Measurements from ENCODE around the gene MMP11. TPM values are rescaled to one million over a fixed set of nuclear protein-coding genes. Genes with fewer than 3 reads are reported as not detected.

MMP11 gene
- total RNA-seq, 1 donor from 2014 or later: 14.8 TPM

GRCh38 chr22:23762842-23763578, 9.6 kb upstream of the MMP11 start, which contains the start of gene C22orf15:
C22orf15 (plus strand) TSS chr22:23762990; CDS start chr22:23763307, 317 bp downstream.
- no peak for DNase-seq

- no peak for DNase-seq
Measured at GRCh38 chr22:23763579-23763945, 9.1 kb upstream of the MMP11 start.

- DNase-seq: no peak
Measured at GRCh38 chr22:23763954-23764353, 8.7 kb upstream of the MMP11 start.

GRCh38 chr22:23764899-23765881, 7.5 kb upstream of the MMP11 start:
- no peak for DNase-seq

GRCh38 chr22:23767303-23767672, 5.4 kb upstream of the MMP11 start:
- no peak for DNase-seq

- peak; percentile 78 for DNase-seq
Measured at GRCh38 chr22:23767673-23768548, 4.7 kb upstream of the MMP11 start, which contains the start of gene CHCHD10. CHCHD10 (minus strand) TSS chr22:23767972; CDS start chr22:23767874, 98 bp downstream.

- DNase-seq: no peak
Measured at GRCh38 chr22:23769321-23769965, 3.2 kb upstream of the MMP11 start.

- DNase-seq: no peak
Measured at GRCh38 chr22:23772315-23772648, 367 bp upstream of the MMP11 start.

GRCh38 chr22:23773483-23774113, 949 bp downstream of the MMP11 start:
- no peak for DNase-seq

- DNase-seq: no peak
Measured at GRCh38 chr22:23774114-23774921, 1.7 kb downstream of the MMP11 start.

GRCh38 chr22:23774922-23775436, 2.3 kb downstream of the MMP11 start:
- no peak for DNase-seq

- DNase-seq: no peak
Measured at GRCh38 chr22:23775779-23776375, 3.2 kb downstream of the MMP11 start.

GRCh38 chr22:23777776-23778576, 5.3 kb downstream of the MMP11 start:
- DNase-seq: no peak

- no peak for DNase-seq
Measured at GRCh38 chr22:23778577-23778900, 5.9 kb downstream of the MMP11 start.

- DNase-seq: no peak
Measured at GRCh38 chr22:23779083-23779482, 6.4 kb downstream of the MMP11 start.

- no peak for DNase-seq
Measured at GRCh38 chr22:23779731-23780130, 7.1 kb downstream of the MMP11 start.

- no peak for DNase-seq
Measured at GRCh38 chr22:23780146-23780748, 7.6 kb downstream of the MMP11 start.

- DNase-seq: peak; percentile 60
Measured at GRCh38 chr22:23781065-23781464, 8.4 kb downstream of the MMP11 start.
